IMR-90 (cell line): ENCODE measurements around the gene AP3D1.

ENCODE experiments used
- BHLHE40 ChIP-seq: fragments of 150-350 bp; IDR thresholded peaks from 2 replicates; pipeline ENCODE4 v1.6.1; 2016; ENCODE audit warnings: mild to moderate bottlenecking, low read depth, low read length
- CEBPB ChIP-seq: IDR thresholded peaks from 2 replicates; pipeline ENCODE4 v1.6.1; 2012; ENCODE audit warnings: low read depth, low read length, improper control_type of control experiment
- CTCF ChIP-seq: conservative IDR thresholded peaks from 2 replicates; pipeline ENCODE4 v1.5.1; 2012; ENCODE audit warnings: mild to moderate bottlenecking, low read depth, low read length, improper control_type of control experiment
- ELK1 ChIP-seq: fragments of 150-350 bp; IDR thresholded peaks from 2 replicates; pipeline ENCODE4 v1.6.1; 2016; ENCODE audit warnings: low read depth, mild to moderate bottlenecking, low read length, moderate library complexity, borderline replicate concordance
- FOS ChIP-seq: fragments of 150-350 bp; IDR thresholded peaks from 2 replicates; pipeline ENCODE4 v1.6.1; 2016; ENCODE audit warnings: low read depth, low read length
- MAFK ChIP-seq: IDR thresholded peaks from 2 replicates; pipeline ENCODE4 v1.6.1; 2012; ENCODE audit warnings: low read depth, low read length, improper control_type of control experiment
- MAZ ChIP-seq: IDR thresholded peaks from 2 replicates; pipeline ENCODE4 v1.6.1; 2012; ENCODE audit warnings: low read depth, mild to moderate bottlenecking, low read length, improper control_type of control experiment, moderate library complexity, borderline replicate concordance
- MXI1 ChIP-seq: IDR thresholded peaks from 2 replicates; pipeline ENCODE4 v1.6.1; 2012; ENCODE audit warnings: low read depth, mild to moderate bottlenecking, low read length, moderate library complexity, borderline replicate concordance
- POLR2A ChIP-seq: IDR thresholded peaks from 2 replicates; pipeline ENCODE4 v1.6.1; 2012; ENCODE audit warnings: mild to moderate bottlenecking, low read depth, low read length
- RAD21 ChIP-seq: IDR thresholded peaks from 2 replicates; pipeline ENCODE4 v1.6.1; 2012; ENCODE audit warnings: low read length, improper control_type of control experiment
- RCOR1 ChIP-seq: IDR thresholded peaks from 2 replicates; pipeline ENCODE4 v1.6.1; 2012; ENCODE audit warnings: mild to moderate bottlenecking, low read length, improper control_type of control experiment; ENCODE audit not compliant: insufficient replicate concordance
- RFX5 ChIP-seq: IDR thresholded peaks from 2 replicates; pipeline ENCODE4 v1.8.0; 2012; ENCODE audit warnings: low read depth, mild to moderate bottlenecking, low read length, moderate library complexity
- SMC3 ChIP-seq: fragments of 150-350 bp; IDR thresholded peaks from 2 replicates; pipeline ENCODE4 v1.6.1; 2016; ENCODE audit warnings: low read depth, mild to moderate bottlenecking, antibody characterized with exemption, low read length, moderate library complexity
- USF2 ChIP-seq: fragments of 150-350 bp; IDR thresholded peaks from 2 replicates; pipeline ENCODE4 v1.6.1; 2017; ENCODE audit warnings: mild to moderate bottlenecking, antibody characterized with exemption, low read length, low read depth

- TF ChIP-seq FOS (no peak), CTCF (no peak), BHLHE40 (no peak), POLR2A (no peak), RFX5 (no peak), USF2 (no peak), CEBPB (no peak), MAFK (no peak), MAZ (no peak), RAD21 (no peak), RCOR1 (no peak), SMC3 (no peak), ELK1 (no peak), MXI1 (no peak)
These were observed 53.5 kb downstream of the AP3D1 start for GRCh38 chr19:2097886-2098327.
